Osteocyte (in vitro differentiated cells): ENCODE data around the gene CYRIA. TPM values are rescaled to one million over a fixed set of nuclear protein-coding genes. Genes with fewer than 3 reads are reported as not detected.
A peak's percentile ranks its signal among the peaks of the same experiment; 100 is the strongest.

Source experiments
- DNase-seq: peaks from one replicate; pipeline ENCODE4 v3.0.0; 2021; ENCODE audit warnings: mixed read lengths; ENCODE audit not compliant: unreplicated experiment; ENCODE audit errors: extremely low spot score
- H3K27ac Mint-ChIP-seq: one replicate; pipeline ENCODE4 v1.8.0; 2021; ENCODE audit warnings: mild to moderate bottlenecking, mixed read lengths; ENCODE audit not compliant: unreplicated experiment
- H3K27me3 Mint-ChIP-seq: one replicate; pipeline ENCODE4 v1.8.0; 2021; ENCODE audit warnings: mixed read lengths; ENCODE audit not compliant: unreplicated experiment
- H3K36me3 Mint-ChIP-seq: one replicate; pipeline ENCODE4 v1.8.0; 2021; ENCODE audit warnings: mixed read lengths; ENCODE audit not compliant: unreplicated experiment
- H3K4me1 Mint-ChIP-seq: one replicate; pipeline ENCODE4 v1.8.0; 2021; ENCODE audit warnings: mixed read lengths; ENCODE audit not compliant: unreplicated experiment
- H3K4me3 Mint-ChIP-seq: one replicate; pipeline ENCODE4 v1.8.0; 2021; ENCODE audit warnings: mild to moderate bottlenecking, moderate library complexity, mixed read lengths; ENCODE audit not compliant: unreplicated experiment
- H3K9me3 Mint-ChIP-seq: one replicate; pipeline ENCODE4 v1.8.0; 2021; ENCODE audit warnings: mixed read lengths; ENCODE audit not compliant: unreplicated experiment
- CTCF ChIP-seq: fragments of 200-600 bp; sonication (generic); IDR thresholded peaks from 2 replicates; pipeline ENCODE4 v1.5.0; 2021; ENCODE audit warnings: antibody characterized with exemption, mild to moderate bottlenecking, moderate library complexity
- total RNA-seq: library from RNA; stranded (reverse); gene quantifications from 2 replicates; pipeline ENCODE4 v1.2.1, GENCODE V29; 2021

Gene CYRIA
- total RNA-seq, 1 donor from 2014 or later = 2.8 TPM

GRCh38 chr2:16625759-16626158, 39.9 kb downstream of the CYRIA start:
- H3K27me3 Mint-ChIP-seq = no peaks in the 10 kb centered on the region
- no peak overlapping the region for H3K27ac Mint-ChIP-seq
- H3K9me3 Mint-ChIP-seq = no peaks in the 10 kb centered on the region
- H3K36me3 Mint-ChIP-seq = no peaks in the 10 kb centered on the region
- H3K4me3 Mint-ChIP-seq = no peak overlapping the region
- H3K4me1 Mint-ChIP-seq = peaks cover 29% of the 10 kb centered on the region
- DNase-seq = no peak
- TF ChIP-seq CTCF = no peak

- Mint-ChIP-seq H3K9me3 (no peaks in the 10 kb centered on the region), H3K4me1 (peaks cover 29% of the 10 kb centered on the region), H3K4me3 (no peak overlapping the region)
Observed at GRCh38 chr2:16625201-16625729, 40.4 kb downstream of the CYRIA start.

GRCh38 chr2:16624436-16624780, 41.2 kb downstream of the CYRIA start:
- peak overlapping the region; percentile 11 for H3K27ac Mint-ChIP-seq

More at GRCh38 chr2:16625201-16625729, 40.4 kb downstream of the CYRIA start:
- no peak for TF ChIP-seq CTCF
- no peak for DNase-seq
- Mint-ChIP-seq H3K27me3 (no peaks in the 10 kb centered on the region), H3K27ac (peak overlapping the region; percentile 11), H3K36me3 (no peaks in the 10 kb centered on the region)

GRCh38 chr2:16623564-16624435, 41.8 kb downstream of the CYRIA start:
- no peak for DNase-seq
- Mint-ChIP-seq H3K27me3 (peaks cover 4% of the 10 kb centered on the region), H3K4me3 (no peak overlapping the region), H3K9me3 (no peaks in the 10 kb centered on the region), H3K36me3 (no peaks in the 10 kb centered on the region), H3K4me1 (peaks cover 29% of the 10 kb centered on the region), H3K27ac (no peak overlapping the region)
- TF ChIP-seq CTCF = no peak

More at GRCh38 chr2:16624436-16624780, 41.2 kb downstream of the CYRIA start:
- Mint-ChIP-seq H3K9me3 (no peaks in the 10 kb centered on the region), H3K4me1 (peaks cover 29% of the 10 kb centered on the region), H3K36me3 (no peaks in the 10 kb centered on the region), H3K27me3 (peaks cover 4% of the 10 kb centered on the region), H3K4me3 (no peak overlapping the region)
- no peak for DNase-seq
- TF ChIP-seq CTCF = no peak

DNA sequence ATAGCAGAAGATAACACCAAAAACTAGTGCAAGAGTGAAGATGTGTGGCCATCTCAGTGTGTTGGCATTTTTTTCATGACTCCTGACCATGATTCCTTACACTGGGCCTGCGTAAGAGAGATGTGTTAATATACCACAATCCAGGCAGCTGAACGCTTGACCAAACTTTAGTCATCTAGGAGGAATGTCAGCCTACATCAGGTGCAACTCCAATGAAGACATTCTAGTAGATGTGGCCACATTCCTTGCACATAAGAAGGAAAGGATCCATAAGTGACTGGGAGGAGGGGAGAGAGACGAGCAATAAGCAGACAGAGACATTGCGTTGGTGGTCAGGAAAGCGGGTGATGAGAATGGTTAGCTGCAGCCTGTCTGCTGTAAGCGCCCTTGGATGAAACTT, 42.6 kb downstream of the CYRIA start:
- Mint-ChIP-seq H3K4me3 (no peak overlapping the region), H3K4me1 (peaks cover 29% of the 10 kb centered on the region), H3K27me3 (peaks cover 4% of the 10 kb centered on the region), H3K27ac (no peak overlapping the region), H3K9me3 (no peaks in the 10 kb centered on the region), H3K36me3 (no peaks in the 10 kb centered on the region)
- DNase-seq = no peak
- TF ChIP-seq CTCF = no peak
